AG09309 (cell line): ENCODE data around the gene MPZL1.
"Not testable (repeated sequence)": the region's sequence is repeated elsewhere in the genome, so short reads cannot be mapped to it uniquely, and the experiment has no call there.

ENCODE experiments used
- DNase-seq: peaks from one replicate; pipeline ENCODE4 v3.0.0-alpha.2; 2010; ENCODE audit warnings: low read depth
- H3K4me3 ChIP-seq: 2 replicates; pipeline ENCODE4 v1.5.1; 2011; ENCODE audit warnings: mild to moderate bottlenecking, low read depth, low read length, moderate library complexity; ENCODE audit not compliant: control insufficient read depth
- TF ChIP-seq, protein P1 (sequence below): IDR thresholded peaks from 2 replicates; pipeline ENCODE4 v1.5.1; 2011; ENCODE audit warnings: mild to moderate bottlenecking, low read depth, low read length, inconsistent platforms; ENCODE audit not compliant: insufficient read depth, control insufficient read depth; ENCODE audit errors: missing control alignments

The MPZL1 gene

DNA sequence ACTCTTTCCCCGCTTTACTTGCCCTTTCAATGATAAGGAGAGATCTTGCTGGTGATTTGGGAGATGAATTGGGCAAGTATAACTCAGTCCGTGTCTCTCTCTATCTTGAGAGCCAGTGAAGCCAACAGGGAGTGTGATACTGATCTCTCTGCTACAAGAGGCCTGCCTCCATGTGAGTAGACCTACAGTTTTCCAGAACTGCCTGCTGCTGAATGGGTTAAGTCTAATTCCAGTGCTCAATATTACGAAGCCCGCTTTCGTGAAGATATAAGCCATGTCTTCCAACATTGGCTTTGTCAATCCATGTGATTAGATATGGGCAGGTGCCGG is 99.5 kb downstream of the MPZL1 start:
- no peak for DNase-seq
- no peak overlapping the region for H3K4me3 ChIP-seq
- TF ChIP-seq, protein P1, sequence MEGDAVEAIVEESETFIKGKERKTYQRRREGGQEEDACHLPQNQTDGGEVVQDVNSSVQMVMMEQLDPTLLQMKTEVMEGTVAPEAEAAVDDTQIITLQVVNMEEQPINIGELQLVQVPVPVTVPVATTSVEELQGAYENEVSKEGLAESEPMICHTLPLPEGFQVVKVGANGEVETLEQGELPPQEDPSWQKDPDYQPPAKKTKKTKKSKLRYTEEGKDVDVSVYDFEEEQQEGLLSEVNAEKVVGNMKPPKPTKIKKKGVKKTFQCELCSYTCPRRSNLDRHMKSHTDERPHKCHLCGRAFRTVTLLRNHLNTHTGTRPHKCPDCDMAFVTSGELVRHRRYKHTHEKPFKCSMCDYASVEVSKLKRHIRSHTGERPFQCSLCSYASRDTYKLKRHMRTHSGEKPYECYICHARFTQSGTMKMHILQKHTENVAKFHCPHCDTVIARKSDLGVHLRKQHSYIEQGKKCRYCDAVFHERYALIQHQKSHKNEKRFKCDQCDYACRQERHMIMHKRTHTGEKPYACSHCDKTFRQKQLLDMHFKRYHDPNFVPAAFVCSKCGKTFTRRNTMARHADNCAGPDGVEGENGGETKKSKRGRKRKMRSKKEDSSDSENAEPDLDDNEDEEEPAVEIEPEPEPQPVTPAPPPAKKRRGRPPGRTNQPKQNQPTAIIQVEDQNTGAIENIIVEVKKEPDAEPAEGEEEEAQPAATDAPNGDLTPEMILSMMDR = no peak

DNA sequence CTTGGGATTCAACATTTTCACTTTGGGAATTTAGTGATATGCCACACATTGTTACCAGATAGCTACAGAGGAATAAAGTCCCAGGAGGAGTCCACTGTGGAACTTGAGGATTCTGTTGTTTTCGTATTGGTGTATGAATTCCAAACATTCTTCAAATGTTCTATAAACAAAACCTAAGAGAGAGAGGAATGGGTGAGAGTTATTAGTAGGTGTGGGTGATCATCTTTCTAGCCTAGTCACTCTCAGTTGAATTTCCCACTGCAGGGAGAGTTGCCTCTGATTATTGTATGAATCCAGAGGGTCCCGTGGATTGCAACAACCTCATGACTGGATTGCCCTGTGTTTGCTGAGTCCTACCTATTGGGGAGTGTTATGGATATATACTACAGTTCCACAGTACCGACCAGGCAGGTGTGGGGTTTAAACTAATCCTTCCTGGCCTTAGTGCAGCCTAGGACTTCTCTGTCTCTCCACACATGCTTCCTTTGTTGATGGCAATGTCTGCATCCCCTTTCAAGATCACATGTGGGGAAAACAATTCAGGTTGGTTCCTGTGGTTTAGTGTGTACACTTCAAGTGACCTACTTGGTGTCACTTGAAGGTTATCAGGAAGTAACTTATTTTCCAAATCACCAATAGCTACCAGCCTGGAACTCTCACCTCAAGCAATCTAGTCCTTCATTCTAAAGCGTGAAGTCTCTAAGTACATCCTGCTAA is 100.3 kb downstream of the MPZL1 start:
- TF ChIP-seq, protein P1 = no peak
- H3K4me3 ChIP-seq = no peak overlapping the region
- no peak for DNase-seq

DNA sequence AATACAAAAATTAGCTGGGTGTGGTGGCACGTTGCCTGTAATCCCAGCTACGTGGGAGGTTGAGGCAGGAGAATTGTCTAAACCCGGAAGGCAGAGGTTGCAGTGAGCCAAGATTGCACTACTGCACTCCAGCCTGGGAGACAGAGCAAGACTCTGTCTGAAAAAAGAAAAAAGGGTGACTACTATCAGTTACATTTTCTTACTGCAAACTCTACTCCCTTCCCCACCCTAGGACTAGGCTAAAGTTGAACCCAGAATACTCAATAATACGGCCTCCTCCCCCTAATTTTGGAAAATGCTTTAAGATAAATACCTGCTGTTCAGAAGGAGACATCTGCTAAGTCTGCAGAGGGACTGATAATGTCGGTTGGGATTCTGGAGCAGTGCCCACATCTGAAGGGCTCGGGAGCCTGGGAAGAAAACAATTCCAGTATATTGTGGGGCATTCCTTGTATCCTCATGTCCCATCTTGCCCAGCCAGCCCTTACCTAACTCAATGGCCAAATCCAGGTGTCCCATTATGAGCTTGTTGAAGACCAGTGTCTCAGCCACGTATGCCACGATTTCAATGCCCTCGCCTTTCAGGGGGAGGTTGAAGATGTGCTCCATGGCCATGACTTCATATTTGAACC is 102.5 kb downstream of the MPZL1 start:
- TF ChIP-seq, protein P1 = no peak
- H3K4me3 ChIP-seq = no peak overlapping the region
- DNase-seq = no peak

- no peak overlapping the region for H3K4me3 ChIP-seq
- DNase-seq = no peak
- TF ChIP-seq, protein P1 = no peak
Measured at GRCh38 chr1:167825419-167826079, 103.8 kb downstream of the MPZL1 start.

GRCh38 chr1:167826127-167826526 is 104.3 kb downstream of the MPZL1 start:
- TF ChIP-seq, protein P1 = no peak
- H3K4me3 ChIP-seq = no peak overlapping the region
- DNase-seq = no peak

DNA sequence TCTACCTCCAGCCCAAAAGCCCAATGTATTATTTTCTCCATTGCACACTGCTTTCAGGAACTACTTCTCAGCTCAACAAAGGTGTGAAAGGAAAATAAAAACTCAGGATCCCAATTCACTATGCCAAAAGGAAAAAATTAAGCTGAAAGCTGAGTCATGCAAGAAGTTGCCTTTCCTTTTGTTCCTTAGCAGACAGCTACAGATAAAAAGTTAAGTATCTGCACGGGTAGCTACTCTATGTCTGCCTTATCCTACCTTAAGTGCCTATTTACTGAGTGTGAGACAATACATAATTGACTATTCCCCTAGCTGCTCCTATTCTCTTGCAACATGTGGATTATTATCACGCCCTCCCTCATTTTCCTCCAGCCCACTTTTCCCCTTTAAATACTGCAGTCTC is 108.1 kb downstream of the MPZL1 start:
- no peak for DNase-seq
- TF ChIP-seq, protein P1 = no peak
- no peak overlapping the region for H3K4me3 ChIP-seq

- not testable (repeated sequence) for H3K4me3 ChIP-seq, DNase-seq
Measured at GRCh38 chr1:167830668-167831067, 108.9 kb downstream of the MPZL1 start.
